K562 (cell line): ENCODE results near the gene P2RY11. TPM values are rescaled to one million over a fixed set of nuclear protein-coding genes. Genes with fewer than 3 reads are reported as not detected.
A peak's percentile ranks its signal among the peaks of the same experiment; 100 is the strongest.

ENCODE experiments used
- AFF1 ChIP-seq, 2 experiments: fragments of 450-650 bp; IDR thresholded peaks; 2 replicates each; pipeline ENCODE4 v1.6.1; 2018; ENCODE audit warnings: mild to moderate bottlenecking in 2 of 2, low read depth in 1 of 2; ENCODE audit not compliant: partially characterized antibody in 2 of 2
- BACH1 ChIP-seq: fragments of 200-800 bp; sonication (Bioruptor generic); IDR thresholded peaks from 2 replicates; pipeline ENCODE4 v1.6.1; 2016; ENCODE audit warnings: missing genetic modification characterization, missing compliant biosample characterization
- BCLAF1 ChIP-seq, 2 experiments: fragments of 450-650 bp in 1 of 2; IDR thresholded peaks; 2 replicates each; pipeline ENCODE4 v1.6.1; 2011 to 2017; ENCODE audit warnings: low read depth in 2 of 2, antibody characterized with exemption in 1 of 2, borderline replicate concordance in 1 of 2, low read length in 1 of 2, mild to moderate bottlenecking in 1 of 2, mixed read lengths in 1 of 2; ENCODE audit not compliant: control insufficient read depth in 1 of 2
- BDP1 ChIP-seq: IDR thresholded peaks from 3 replicates; pipeline ENCODE4 v1.6.1; 2011; ENCODE audit not compliant: insufficient read length, insufficient read depth
- CXXC5 ChIP-seq: fragments of 250-450 bp; sonication (Bioruptor Pico); IDR thresholded peaks from 2 replicates; pipeline ENCODE4 v1.8.0; 2022; ENCODE audit warnings: inconsistent platforms, mild to moderate bottlenecking, moderate library complexity
- ESRRA ChIP-seq: fragments of 450-650 bp; IDR thresholded peaks from 2 replicates; pipeline ENCODE4 v1.6.1; 2014; ENCODE audit warnings: low read depth, mild to moderate bottlenecking, moderate library complexity, borderline replicate concordance
- FUS ChIP-seq: fragments of 200-400 bp; formaldehyde crosslinking; optimal IDR thresholded peaks from 2 replicates; pipeline ENCODE3; 2017; ENCODE audit warnings: low read depth, low read length
- GABPB1 ChIP-seq: sonication (generic); formaldehyde crosslinking; IDR thresholded peaks from 2 replicates; pipeline ENCODE4 v1.8.0; 2022; ENCODE audit warnings: mild to moderate bottlenecking, missing genetic modification reagents
- GABPB2 ChIP-seq: fragments of 250-450 bp; sonication (Bioruptor Pico); conservative IDR thresholded peaks from 2 replicates; pipeline ENCODE4 v1.5.1; 2021; ENCODE audit warnings: mild to moderate bottlenecking
- MTA2 ChIP-seq: fragments of 450-650 bp; IDR thresholded peaks from 2 replicates; pipeline ENCODE4 v1.6.1; 2016; ENCODE audit warnings: low read depth
- SLC30A9 ChIP-seq: fragments of 250-450 bp; sonication (Bioruptor Pico); IDR thresholded peaks from 2 replicates; pipeline ENCODE4 v1.8.0; 2022; ENCODE audit warnings: mild to moderate bottlenecking, moderate library complexity
- THAP12 ChIP-seq: fragments of 250-450 bp; sonication (Bioruptor Pico); IDR thresholded peaks from 2 replicates; pipeline ENCODE4 v1.9.0; 2021; ENCODE audit warnings: mild to moderate bottlenecking, inconsistent platforms
- YBX1 ChIP-seq: fragments of 450-650 bp; IDR thresholded peaks from 2 replicates; pipeline ENCODE4 v1.7.1; 2016; ENCODE audit warnings: mild to moderate bottlenecking
- ZC3H4 ChIP-seq: sonication (generic); formaldehyde crosslinking; IDR thresholded peaks from 2 replicates; pipeline ENCODE4 v1.9.0; 2021; ENCODE audit warnings: missing genetic modification reagents, borderline replicate concordance
- ZNF24 ChIP-seq: fragments of 450-650 bp; IDR thresholded peaks from 2 replicates; pipeline ENCODE4 v1.6.1; 2016
- ZNF253 ChIP-seq: fragments of 250-450 bp; sonication (Bioruptor Pico); conservative IDR thresholded peaks from 2 replicates; pipeline ENCODE4 v1.6.1; 2021; ENCODE audit warnings: mild to moderate bottlenecking
- ZNF707 ChIP-seq: fragments of 250-450 bp; sonication (Bioruptor Pico); conservative IDR thresholded peaks from 2 replicates; pipeline ENCODE4 v1.8.0; 2022; ENCODE audit warnings: inconsistent platforms, mild to moderate bottlenecking, moderate library complexity
- polyA plus RNA-seq, 8 experiments: library from polyadenylated mRNA; depleted of rRNA in 4 of 8; stranded (reverse) in 5 of 8; unstranded in 3 of 8; fragments of >200 nt; fragmentation: Nextera tagmentation in 2 of 8; fragmentation: Illumina TruSeq in 1 of 8; extraction: Ambion mirVana in 2 of 8; extraction: Trizol in 1 of 8; gene quantifications; 2 replicates each; pipeline versions ENCODE4 v1.2.1 to v1.2.3, GENCODE V29; 2011 to 2014; ENCODE audit warnings: inconsistent platforms in 1 of 8, missing spikeins in 1 of 8
- total RNA-seq, 7 experiments: library from RNA; depleted of rRNA in 6 of 7; stranded (reverse); fragments of >200 nt in 6 of 7; fragmentation: Illumina TruSeq in 2 of 7; extraction: Trizol in 2 of 7; gene quantifications; 2 replicates each; pipeline versions ENCODE4 v1.2.1 to v1.2.3, GENCODE V29; 2011 to 2021; ENCODE audit warnings: low replicate concordance in 1 of 7

P2RY11 gene
- total and polyA plus RNA-seq, 9 of the 15 experiments (the other 6 are each of a cell fraction or from before 2014, with no cell fraction given): 0.03 to 10.1 (median 1.5) TPM

- TF ChIP-seq ZNF253 (CRISPR knock-in tag) (no peak), CXXC5 (CRISPR knock-in tag) (peak; percentile 83), FUS (peak; percentile 88), GABPB2 (CRISPR knock-in tag) (no peak), MTA2 (no peak), ZC3H4 (CRISPR knock-in tag) (no peak), SLC30A9 (no peak), ESRRA (peak; percentile 97), BACH1 (tag) (no peak), YBX1 (no peak), THAP12 (CRISPR knock-in tag) (no peak), AFF1 (IDR thresholded peaks at IDR 0.05; ENCODE audit: low read depth in 1 of 2, partially characterized antibody in 2 of 2) (no peak), ZNF24 (no peak), BCLAF1 (IDR thresholded peaks at IDR 0.05; ENCODE audit: borderline replicate concordance in 1 of 2, control insufficient read depth in 1 of 2, low read depth in 2 of 2, low read length in 1 of 2) (no peak), GABPB1 (CRISPR knock-in tag) (no peak), BDP1 (no peak), ZNF707 (CRISPR knock-in tag) (no peak)
Measured at GRCh38 chr19:10085641-10086590, 25.6 kb upstream of the P2RY11 start, which contains the start of gene SHFL (continued).
